IPS DF 4.7 (cell line): ENCODE measurements around the gene MCF2L.
"Not testable (repeated sequence)": the region's sequence is repeated elsewhere in the genome, so short reads cannot be mapped to it uniquely, and the experiment has no call there.

Source experiments
- DNase-seq: peaks from one replicate; pipeline ENCODE4 v3.0.0-alpha.2; 2013; ENCODE audit warnings: low spot score; ENCODE audit errors: extremely low read depth

The MCF2L gene

DNA sequence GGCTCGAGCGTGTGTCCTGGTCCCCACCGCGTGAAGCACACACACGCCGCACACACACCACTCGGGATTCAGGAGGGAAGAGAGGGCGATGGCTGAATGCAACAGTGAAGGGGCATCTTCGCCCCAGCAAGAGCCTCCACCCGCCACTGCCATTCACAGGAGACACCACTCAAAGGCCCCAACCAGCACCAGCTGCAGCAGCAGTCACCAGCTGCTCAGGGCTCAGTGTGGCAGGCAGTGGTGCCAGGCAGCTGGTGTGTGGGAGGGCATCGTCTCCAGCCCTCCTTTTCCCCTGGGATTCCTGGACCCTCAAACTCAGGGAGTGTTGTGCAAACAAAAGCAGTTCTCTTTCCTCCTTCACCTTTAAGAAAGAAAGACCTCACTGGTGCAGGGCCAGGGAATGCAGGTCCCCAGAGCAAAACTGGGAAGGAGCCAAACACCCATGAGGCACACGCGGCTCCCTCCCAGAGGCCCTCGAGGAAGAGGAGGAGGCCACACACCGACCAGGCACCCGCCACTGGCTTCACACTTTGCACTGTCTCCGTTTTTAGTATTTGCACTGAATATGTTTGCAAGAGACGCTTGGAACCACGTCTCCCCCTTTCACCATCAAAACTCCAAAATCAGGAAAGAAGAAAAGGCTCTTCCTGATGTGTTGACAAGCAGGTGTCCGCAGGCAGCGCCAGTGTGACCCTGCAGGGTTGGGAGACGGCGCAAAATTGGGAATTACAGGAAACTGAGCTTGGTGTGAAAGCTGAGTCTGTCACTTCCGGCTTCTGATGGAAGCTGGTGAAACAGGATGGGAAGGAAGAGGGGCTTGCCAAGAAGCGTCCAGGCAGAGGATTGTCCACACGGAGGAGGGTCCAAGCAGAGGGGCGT lies 110.1 kb downstream of the MCF2L start:
- no peak for DNase-seq

DNA sequence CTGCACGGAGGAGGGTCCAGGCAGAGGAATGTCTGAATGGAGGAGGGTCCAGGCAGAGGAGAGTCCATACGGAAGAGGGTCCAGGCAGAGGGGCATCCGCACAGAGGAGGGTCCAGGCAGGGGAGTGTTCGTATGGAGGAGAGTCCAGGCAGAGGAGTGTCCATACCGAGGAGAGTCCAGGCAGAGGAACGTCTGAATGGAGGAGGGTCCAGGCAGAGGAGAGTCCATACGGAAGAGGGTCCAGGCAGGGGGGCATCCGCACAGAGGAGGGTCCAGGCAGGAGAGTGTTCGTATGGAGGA lies 110.7 kb downstream of the MCF2L start:
- DNase-seq, result not testable (repeated sequence)

DNA sequence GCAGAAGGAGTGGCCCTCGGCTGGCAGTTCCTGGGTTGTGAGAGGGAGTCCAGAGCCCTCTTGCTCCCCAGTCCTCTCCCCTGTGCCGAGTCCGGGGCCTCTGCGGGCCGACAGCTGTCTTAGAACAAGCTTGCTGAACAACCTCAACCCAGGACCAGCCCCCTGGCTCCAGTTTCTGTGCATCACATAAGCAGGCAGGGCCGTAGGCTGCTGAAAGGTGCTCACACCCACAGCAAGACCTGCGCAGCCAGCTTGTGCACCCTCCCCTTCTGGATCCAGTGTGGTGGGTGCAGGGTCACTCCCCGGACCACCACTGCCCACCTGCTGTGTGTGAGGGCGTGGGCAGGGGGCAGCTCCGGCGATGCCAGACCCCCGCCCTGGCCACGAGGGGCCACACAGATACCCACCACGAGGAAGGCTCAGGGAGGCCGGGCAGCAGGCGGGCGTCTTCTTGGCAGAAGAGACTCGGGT lies 111.4 kb downstream of the MCF2L start:
- no peak for DNase-seq

DNA sequence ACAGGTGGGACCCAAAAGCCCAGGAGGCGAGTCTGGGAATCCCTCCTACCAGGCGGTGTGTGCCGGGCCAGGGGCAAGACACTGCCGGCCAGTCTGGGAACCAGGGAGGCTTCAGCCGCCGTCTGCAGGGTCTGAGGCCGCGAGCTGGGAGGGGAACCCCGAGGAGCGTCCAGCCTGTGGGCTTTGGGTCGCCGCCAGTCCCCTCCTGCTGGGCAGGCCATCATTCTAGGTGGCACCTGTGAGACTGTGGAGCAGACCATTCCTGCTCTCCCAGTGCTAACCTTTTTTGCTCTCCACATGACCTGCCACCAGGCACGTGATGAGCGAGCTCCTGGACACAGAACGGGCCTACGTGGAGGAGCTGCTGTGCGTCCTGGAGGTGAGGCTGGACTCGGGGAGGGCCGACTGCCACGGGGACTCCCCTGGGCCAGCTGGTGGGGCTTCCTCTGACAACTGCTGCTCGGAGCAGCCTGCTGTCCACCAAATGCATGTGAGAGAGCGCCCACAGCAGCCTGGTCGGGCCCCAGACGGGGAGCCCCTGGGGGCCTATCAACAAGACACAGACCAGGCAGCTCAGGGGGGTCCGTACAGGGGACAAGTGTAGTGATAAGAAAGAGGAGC lies 112.0 kb downstream of the MCF2L start:
- DNase-seq, result no peak

DNA sequence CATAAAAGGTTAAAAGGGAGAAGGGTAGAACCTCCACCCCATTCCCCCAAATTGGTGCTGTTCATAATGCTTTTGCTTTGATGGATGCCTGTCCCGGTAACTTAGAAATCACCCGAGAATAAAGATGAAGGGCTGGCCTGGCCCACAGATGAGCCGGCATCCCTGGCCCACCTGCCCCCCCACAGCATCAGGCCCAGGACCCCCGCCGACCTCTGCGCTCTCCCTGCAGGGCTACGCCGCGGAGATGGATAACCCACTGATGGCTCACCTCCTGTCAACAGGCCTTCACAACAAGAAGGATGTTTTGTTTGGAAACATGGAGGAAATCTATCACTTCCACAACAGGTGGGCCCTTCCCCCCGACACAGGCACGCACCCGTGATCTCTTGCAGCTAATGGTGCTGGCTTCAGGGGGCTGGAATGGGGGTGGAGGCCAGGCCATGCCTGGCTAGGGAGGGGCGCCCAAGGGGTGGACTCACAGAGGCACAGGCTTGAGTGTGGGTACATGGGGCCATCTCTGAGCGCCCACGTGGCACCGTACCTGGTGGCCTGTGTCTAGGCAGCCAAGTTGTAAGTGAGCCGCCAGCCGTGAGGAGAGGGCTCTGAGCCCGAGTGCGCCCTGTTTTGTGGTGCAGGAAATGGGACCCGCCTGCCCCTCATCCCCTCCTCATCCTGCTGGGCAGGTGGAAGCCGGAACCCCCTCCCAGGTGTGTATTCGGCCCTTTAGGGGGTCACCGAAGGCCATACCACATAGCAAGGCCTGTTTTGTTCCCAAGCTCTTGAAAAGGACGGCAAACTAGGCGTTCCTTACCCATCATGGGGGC lies 113.4 kb downstream of the MCF2L start:
- DNase-seq, result no peak

DNA sequence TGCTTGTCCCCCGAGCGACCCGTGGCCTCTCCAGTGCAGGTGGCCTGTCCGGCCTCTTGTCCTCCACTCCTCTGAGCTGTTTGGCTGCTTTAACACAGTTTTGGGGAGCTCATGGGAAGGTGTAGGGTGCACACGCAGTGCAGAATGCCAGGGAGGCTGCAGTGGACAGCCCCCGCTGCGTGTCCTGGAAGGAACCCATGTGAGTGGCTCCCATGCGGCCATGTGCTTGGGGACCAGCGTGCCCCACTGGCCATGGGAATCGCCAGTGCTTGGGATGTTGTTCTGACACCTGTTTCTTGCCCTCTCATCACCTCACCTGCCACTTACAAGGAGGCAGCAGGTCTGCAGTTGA lies 114.0 kb downstream of the MCF2L start:
- no peak for DNase-seq

DNA sequence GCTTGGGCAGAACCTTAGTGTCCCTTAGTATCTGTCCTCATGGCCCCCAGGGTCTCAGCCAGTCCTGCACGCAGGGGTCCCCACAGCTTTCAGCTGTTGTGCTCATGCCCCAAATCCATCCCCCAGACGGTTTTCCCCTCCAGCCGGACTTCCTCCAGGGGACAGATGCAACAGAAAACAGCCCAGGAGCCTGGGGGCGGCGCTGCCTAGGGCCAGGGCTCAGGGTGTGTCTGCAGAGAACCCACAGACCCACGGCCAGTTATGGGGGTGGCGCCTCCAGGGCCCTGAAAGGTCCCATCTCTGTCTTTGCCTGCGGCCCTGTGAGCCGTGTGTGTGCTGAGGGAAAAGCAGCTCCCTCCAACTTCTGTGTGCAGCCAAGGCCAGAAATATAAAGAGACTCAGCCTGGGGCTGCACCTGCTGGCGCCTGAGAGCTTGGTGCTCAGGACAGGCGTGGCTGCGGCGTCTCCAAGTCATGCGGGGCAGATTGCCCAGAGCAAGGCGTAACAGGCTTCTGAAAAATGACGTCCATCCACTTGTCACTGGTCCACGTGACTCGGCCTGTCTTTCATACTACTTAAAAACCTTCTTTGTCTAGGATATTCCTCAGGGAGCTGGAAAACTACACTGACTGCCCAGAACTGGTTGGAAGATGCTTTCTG lies 114.5 kb downstream of the MCF2L start:
- no peak for DNase-seq

DNA sequence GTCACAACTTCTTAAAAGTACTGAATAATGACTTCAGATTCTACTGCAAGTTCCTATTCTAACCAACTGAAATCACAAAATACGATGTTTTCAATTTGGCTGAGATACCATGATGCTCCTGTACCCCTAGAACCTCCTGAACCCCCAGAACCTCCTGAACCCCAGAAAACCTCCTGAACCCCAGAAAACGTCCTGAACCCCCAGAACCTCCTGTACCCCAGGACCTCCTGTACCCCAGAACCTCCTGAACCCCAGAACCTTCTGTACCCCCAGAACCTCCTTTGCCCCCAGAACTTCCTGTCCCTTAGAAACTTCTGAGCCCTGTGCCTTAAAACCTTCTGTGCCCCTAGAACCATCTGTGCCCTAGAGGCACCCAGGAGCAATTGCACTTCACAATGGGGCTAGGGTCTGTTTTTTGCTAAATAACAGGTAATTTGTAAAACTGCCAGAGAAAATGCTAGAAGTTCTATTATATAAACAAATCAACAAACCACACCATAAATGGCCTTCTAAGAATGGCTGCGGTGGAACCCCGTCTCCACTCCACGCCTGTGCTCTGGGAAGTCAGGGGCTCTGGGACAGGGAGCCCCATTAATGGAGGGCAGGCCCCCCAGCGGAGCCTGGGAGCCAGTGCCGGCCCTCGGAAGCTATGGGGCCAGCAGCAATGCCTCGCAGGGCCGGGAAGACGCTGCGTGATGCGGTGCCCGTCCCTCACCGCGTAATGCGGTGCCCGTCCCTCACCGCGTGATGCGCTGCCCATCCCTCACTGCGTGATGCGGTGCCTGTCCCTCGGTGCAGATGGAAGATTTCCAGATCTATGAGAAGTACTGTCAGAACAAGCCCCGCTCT lies 115.3 kb downstream of the MCF2L start:
- no peak for DNase-seq

DNA sequence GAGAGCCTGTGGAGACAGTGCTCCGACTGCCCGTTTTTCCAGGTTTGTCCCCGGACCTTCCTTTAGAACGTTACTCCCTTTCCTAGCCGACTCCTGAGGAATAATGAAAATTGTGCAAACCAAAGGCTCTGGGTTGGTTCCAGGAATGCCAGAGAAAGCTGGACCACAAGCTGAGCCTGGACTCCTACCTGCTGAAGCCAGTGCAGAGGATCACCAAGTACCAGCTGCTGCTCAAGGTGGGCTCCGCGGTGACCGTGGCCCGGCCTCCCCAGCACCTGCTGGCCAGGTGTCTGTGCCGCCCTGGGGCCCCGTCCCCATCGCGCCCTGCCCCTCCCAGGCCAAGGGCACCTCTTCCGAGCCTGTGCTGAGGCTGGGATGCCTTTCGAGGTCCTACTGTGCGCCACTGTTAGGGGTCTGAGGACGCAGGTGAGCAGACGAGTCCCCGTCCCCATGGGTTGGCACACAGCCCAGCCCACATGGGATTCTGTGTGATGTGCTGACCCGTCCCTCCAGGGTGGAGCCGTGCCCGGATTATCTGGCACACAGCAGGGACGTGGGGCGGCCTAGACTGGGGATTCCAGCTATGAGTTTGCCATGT lies 116.0 kb downstream of the MCF2L start:
- DNase-seq, result no peak

DNA sequence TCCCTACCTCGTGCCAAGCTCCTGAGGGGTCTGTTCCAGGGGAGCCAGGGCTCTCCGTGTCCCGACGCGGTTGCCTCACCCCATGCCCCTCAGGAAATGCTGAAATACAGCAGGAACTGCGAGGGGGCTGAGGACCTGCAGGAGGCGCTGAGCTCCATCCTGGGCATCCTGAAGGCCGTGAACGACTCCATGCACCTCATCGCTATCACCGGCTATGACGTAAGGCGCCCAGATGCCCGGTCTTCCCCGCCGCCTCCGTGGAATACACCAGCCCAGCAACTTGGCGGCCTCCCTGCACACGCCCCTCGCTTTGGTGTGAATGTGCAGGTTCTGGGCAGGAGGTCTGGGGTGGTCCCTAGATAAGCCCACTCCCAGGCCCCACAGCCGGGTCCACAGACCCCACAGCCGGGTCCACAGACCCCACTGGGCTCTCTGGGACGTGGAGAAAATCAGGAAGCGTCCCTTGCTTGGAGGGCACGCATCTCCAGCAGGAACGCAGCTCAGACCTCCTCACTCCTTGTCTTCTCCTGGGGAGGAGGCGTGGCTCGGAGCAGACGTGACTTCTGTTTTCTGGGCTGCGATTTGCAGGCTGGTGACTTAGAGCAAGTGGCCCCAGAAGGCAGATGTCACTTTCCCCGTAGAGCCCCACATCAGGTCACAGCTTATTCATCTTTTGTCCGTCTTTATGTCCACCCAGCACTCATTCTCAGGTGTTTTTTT lies 117.2 kb downstream of the MCF2L start:
- no peak for DNase-seq

DNA sequence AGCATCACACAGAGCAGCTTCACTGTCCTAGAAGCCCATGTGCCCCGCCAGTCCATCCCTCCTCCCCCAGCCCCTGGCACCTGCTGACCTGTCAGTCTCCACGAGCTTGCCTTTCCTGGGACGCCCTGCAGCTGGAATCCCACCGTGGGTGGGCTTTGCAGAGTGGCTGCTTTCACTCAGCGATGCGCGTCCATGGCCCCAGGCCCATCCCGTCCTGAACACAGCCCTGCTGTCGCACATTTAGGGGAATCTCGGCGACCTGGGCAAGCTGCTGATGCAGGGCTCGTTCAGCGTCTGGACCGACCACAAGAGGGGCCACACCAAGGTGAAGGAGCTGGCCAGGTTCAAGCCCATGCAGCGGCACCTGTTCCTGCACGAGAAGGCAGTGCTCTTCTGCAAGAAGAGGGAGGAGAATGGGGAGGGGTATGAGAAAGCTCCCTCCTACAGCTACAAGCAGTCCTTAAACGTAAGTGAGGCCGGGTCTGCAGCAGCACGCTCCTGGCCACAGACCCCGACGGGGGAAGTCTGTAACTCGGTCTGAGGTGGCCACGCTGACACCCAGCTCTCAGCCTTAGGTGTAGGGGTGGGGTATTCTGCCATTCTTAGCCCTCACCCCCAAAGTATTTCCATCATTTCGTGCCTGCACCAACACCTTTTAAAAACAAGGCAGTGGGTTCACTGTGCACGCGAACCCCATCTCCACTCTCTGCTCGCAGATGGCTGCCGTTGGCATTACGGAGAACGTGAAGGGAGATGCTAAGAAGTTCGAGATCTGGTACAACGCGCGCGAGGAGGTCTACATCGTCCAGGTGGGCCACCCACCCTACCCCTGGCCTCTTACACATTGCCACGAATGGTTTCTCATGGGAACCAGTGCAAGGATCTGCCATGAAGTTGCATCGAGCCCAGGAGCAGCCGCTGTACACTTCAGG lies 118.2 kb downstream of the MCF2L start:
- no peak for DNase-seq

DNA sequence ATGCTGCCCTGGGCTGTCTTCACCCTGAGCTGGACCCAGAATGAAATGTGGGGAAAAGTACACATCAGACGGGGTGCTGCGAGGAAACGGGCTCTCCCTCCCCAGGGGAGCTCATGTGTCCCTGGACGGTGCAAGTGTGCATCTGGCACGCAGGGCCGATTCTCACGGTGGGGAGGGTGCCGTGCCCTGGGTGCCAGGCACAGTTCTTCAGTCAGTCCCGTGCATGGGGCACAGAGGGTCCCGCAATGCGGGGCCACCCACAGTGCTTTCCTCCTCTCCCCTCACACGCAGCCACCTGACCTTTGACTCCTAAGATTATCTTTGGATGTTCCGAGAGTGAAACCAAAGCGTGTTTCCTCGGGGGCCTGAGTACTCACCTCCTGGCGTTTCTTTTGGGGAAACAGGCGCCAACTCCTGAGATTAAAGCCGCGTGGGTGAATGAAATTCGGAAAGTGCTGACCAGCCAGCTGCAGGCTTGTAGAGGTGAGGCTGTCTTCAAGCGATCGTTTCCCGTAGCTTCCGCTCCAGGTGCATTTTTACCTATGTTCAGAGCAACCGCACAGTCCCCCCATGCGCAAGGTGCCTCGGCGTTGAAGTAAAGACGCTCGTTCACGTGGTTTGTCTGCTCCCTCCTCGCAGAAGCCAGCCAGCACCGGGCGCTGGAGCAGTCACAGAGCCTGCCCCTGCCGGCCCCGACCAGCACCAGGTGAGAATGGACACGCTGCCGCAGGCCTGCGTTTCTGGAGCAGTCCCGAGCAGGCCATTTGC lies 119.1 kb downstream of the MCF2L start:
- no peak for DNase-seq

DNA sequence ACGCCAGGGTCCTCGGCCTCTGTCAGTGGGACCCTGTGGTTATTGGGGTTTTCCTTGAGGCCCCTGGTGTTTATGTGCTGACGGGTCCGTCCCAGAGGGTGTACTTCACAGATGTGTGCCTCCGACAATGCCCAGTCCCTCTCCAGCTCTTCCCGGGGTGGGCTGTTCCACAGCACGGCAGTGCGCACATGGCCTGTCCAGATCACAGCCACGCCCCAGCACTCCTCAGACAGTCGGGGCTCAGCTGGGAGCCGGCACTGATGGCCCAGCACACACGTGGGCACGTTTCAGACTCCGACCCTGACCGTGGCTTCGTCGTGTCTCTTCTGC lies 119.6 kb downstream of the MCF2L start:
- DNase-seq, result no peak

DNA sequence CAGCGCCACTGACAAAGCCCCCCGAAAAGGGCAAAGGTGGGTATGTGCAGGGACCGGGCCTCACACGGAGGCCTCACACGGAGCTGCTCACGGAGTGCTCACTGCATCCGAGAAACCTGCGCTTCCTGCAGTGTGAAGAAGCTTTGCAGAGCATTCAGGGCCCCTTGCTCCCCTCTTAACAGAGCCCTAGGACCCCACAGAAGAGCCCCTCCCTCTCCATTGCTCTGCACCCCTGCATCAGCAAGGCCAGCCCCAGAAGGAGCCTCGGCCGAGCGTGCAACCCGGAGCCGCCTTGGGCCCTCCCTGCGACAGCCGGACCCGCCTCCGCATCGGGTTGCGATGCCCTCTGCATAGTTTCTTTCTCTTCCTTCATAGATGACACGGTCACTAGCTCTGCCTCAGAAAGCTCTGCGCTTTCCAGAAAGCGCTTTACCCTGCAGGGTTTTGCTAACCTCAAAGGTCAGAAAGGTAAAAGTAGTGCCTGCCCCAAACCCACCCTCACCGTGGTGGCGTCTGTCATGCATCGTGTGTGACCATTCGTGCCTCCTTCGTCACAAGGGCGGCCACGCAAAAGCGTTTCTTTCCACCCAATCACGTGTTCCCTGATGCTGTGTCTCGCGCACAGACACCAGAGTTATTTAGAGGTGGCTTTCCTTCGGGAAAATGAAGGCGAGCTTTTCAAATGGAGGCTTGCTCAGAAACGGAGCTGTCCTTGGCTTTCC lies 120.8 kb downstream of the MCF2L start:
- DNase-seq, result no peak

DNA sequence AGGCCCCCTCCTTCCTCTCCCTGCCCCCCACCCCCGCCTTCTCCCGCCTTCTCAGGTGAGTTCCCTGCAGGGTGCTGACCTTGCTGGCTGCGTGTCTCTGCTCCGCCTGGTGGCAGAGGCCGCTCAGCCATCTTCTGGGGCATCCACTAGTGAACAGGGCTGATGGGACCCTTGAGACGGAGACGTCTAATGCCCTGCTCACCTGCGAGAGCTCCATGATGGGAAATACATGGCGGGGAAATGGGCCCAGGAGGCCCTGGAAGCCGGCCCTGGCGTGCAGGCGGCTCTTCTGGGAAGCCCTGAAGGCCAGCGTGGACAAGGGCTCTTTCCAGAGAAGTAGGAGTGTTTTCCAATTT lies 121.4 kb downstream of the MCF2L start:
- no peak for DNase-seq

DNA sequence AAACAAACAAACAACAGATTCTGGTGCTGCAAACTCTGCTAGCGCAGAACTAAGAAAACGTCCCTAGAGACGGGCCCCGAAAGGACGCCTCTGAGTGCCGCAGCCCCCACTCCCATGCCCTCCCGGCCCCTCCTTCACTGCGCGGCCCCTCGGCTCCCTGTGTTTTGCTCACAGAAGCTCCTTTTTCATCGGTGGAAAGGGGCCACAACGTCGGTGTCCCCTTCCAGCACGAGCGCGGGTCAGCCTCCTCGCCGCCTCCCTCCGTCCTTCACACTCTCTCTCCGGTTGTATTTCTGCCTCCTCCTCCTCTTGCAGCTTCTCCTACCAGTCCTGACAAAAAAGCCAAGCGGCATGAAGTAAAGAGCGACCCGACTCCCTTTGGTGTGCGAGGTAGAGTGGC lies 121.8 kb downstream of the MCF2L start:
- no peak for DNase-seq

DNA sequence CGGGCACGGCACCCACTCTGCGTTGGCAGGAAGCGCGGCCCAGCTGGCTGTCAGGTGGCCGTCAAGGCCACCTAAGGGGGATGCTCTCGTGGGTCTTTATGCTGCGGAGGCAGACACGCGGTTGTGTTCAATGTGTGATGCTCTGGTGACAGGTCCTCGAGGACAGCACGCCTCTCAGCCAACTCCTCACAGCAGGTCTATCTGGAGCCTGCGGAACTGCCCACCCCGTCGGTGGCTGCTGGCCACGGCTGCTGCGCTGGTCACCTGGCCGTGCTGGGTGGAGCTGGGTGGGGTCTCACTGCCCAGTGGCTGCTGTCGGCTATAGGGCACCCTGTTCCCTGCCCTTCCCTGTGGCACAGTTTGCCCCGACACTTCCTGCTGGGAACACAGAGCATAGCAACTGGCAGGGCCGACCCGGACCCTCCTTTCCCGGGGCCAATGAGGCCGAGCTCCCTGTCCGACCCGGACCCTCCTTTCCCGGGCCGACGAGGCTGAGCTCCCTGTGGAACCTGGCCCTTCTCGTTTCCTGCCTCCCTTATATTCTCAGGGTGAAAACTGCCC lies 122.3 kb downstream of the MCF2L start:
- DNase-seq, result no peak
